K562 (cell line): ENCODE measurements around the gene ACOT13. TPM values are rescaled to one million over a fixed set of nuclear protein-coding genes. Genes with fewer than 3 reads are reported as not detected.

Experiments used
- ARNT ChIP-seq, 2 experiments: fragments of 450-650 bp; IDR thresholded peaks; 2 replicates each; pipeline ENCODE4 v1.6.1; 2016; ENCODE audit warnings: mild to moderate bottlenecking in 1 of 2
- ETV5 ChIP-seq: sonication (generic); formaldehyde crosslinking; IDR thresholded peaks from 2 replicates; pipeline ENCODE4 v1.4.0; 2020; ENCODE audit warnings: low read depth, mild to moderate bottlenecking, missing genetic modification reagents
- FOXM1 ChIP-seq, 2 experiments: fragments of 450-650 bp in 1 of 2; sonication (generic) in 1 of 2; formaldehyde crosslinking in 1 of 2; IDR thresholded peaks; 2 replicates each; pipeline versions ENCODE4 v1.6.1 to v1.9.0; 2017 to 2022; ENCODE audit warnings: low read depth in 2 of 2, mild to moderate bottlenecking in 2 of 2, missing genetic modification reagents in 1 of 2, moderate library complexity in 1 of 2
- HCFC1 ChIP-seq: IDR thresholded peaks from 2 replicates; pipeline ENCODE4 v1.6.1; 2012; ENCODE audit warnings: low read depth, low read length, improper control_type of control experiment
- JUN ChIP-seq, 2 experiments: sonication (generic) in 1 of 2; formaldehyde crosslinking in 1 of 2; IDR thresholded peaks; 2 replicates each; pipeline versions ENCODE4 v1.6.1 to v1.8.0; 2012 to 2022; ENCODE audit warnings: borderline replicate concordance in 2 of 2, mild to moderate bottlenecking in 2 of 2, improper control_type of control experiment in 1 of 2, low read depth in 1 of 2, low read length in 1 of 2, missing genetic modification reagents in 1 of 2
- NCOA6 ChIP-seq: fragments of 450-650 bp; IDR thresholded peaks from 2 replicates; pipeline ENCODE4 v1.6.1; 2017; ENCODE audit warnings: mild to moderate bottlenecking
- NR2C2 ChIP-seq, 2 experiments: fragments of 200-800 bp in 1 of 2; sonication (Bioruptor generic) in 1 of 2; sonication (generic) in 1 of 2; formaldehyde crosslinking in 1 of 2; IDR thresholded peaks; 2 replicates each; pipeline versions ENCODE4 v1.6.1 to v1.8.0; 2016 to 2022; ENCODE audit warnings: mild to moderate bottlenecking in 1 of 2, missing compliant biosample characterization in 1 of 2, missing genetic modification characterization in 1 of 2, missing genetic modification reagents in 1 of 2
- PTBP1 ChIP-seq: fragments of 200-400 bp; formaldehyde crosslinking; IDR thresholded peaks from 2 replicates; pipeline ENCODE4 v1.6.1; 2017; ENCODE audit warnings: low read depth, low read length
- TAF9B ChIP-seq: fragments of 450-650 bp; IDR thresholded peaks from 2 replicates; pipeline ENCODE4 v1.6.1; 2018; ENCODE audit warnings: mild to moderate bottlenecking; ENCODE audit not compliant: partially characterized antibody
- TFAP4 ChIP-seq: sonication (generic); formaldehyde crosslinking; IDR thresholded peaks from 2 replicates; pipeline ENCODE4 v1.8.0; 2022; ENCODE audit warnings: missing genetic modification reagents, mild to moderate bottlenecking, moderate library complexity, borderline replicate concordance
- USF2 ChIP-seq: sonication (generic); formaldehyde crosslinking; IDR thresholded peaks from 2 replicates; pipeline ENCODE4 v1.5.0; 2020; ENCODE audit warnings: missing genetic modification reagents
- ZFP91 ChIP-seq: sonication (generic); formaldehyde crosslinking; IDR thresholded peaks from 2 replicates; pipeline ENCODE4 v1.8.0; 2022; ENCODE audit warnings: mild to moderate bottlenecking, missing genetic modification reagents
- ZFPM2 ChIP-seq: fragments of 250-450 bp; sonication (Bioruptor Pico); IDR thresholded peaks from 2 replicates; pipeline ENCODE4 v1.5.1; 2022; ENCODE audit warnings: mild to moderate bottlenecking
- ZMIZ1 ChIP-seq, 2 experiments: fragments of 150-350 bp in 1 of 2; IDR thresholded peaks; 2 replicates each; pipeline ENCODE4 v1.6.1; 2012 to 2016; ENCODE audit warnings: low read depth in 2 of 2, low read length in 2 of 2, mild to moderate bottlenecking in 1 of 2, moderate library complexity in 1 of 2
- ZNF644 ChIP-seq: fragments of 200-800 bp; sonication (Bioruptor generic); IDR thresholded peaks from 2 replicates; pipeline ENCODE4 v1.6.1; 2016; ENCODE audit warnings: low read depth, missing genetic modification characterization, missing compliant biosample characterization
- polyA plus RNA-seq, 8 experiments: library from polyadenylated mRNA; depleted of rRNA in 4 of 8; stranded (reverse) in 5 of 8; unstranded in 3 of 8; fragments of >200 nt; fragmentation: Nextera tagmentation in 2 of 8; fragmentation: Illumina TruSeq in 1 of 8; extraction: Ambion mirVana in 2 of 8; extraction: Trizol in 1 of 8; gene quantifications; 2 replicates each; pipeline versions ENCODE4 v1.2.1 to v1.2.3, GENCODE V29; 2011 to 2014; ENCODE audit warnings: inconsistent platforms in 1 of 8, missing spikeins in 1 of 8
- total RNA-seq, 7 experiments: library from RNA; depleted of rRNA in 6 of 7; stranded (reverse); fragments of >200 nt in 6 of 7; fragmentation: Illumina TruSeq in 2 of 7; extraction: Trizol in 2 of 7; gene quantifications; 2 replicates each; pipeline versions ENCODE4 v1.2.1 to v1.2.3, GENCODE V29; 2011 to 2021; ENCODE audit warnings: low replicate concordance in 1 of 7

Gene ACOT13
- total and polyA plus RNA-seq, 9 of the 15 experiments (the other 6 are each of a cell fraction or from before 2014, with no cell fraction given): 14.1 to 129 (median 65.7) TPM

- peak in 1 of 2 experiments; percentile 62; a peak in 1 of 4 replicates for TF ChIP-seq ZMIZ1 (IDR thresholded peaks at IDR 0.05; ENCODE audit: low read depth in 2 of 2, low read length in 2 of 2)
- peak; percentile 73 for TF ChIP-seq ETV5
- TF ChIP-seq HCFC1: peak; percentile 83
- TF ChIP-seq ARNT (IDR thresholded peaks at IDR 0.05): peak in 1 of 2 experiments; percentile 47; a peak in 1 of 4 replicates
- TF ChIP-seq JUN (IDR thresholded peaks at IDR 0.05; ENCODE audit: borderline replicate concordance, low read depth, low read length): peak; percentile 62; the same call in 1 of the 2 replicates
- no peak for TF ChIP-seq JUN (CRISPR knock-in tag; IDR thresholded peaks at IDR 0.05; ENCODE audit: borderline replicate concordance)
- no peak for TF ChIP-seq NCOA6
- peak; percentile 79 for TF ChIP-seq TAF9B
- TF ChIP-seq ZNF644: peak; percentile 46; the same call in 1 of the 2 replicates
- peak; percentile 27; the same call in 1 of the 2 replicates for TF ChIP-seq ZFPM2 (CRISPR knock-in tag)
- TF ChIP-seq NR2C2 (CRISPR knock-in tag; IDR thresholded peaks at IDR 0.05): 0 out of 2 replicates have a peak, but pooled peaks have one; percentile 11
- TF ChIP-seq NR2C2 (tag; IDR thresholded peaks at IDR 0.05): peak; percentile 68; the same call in 1 of the 2 replicates
- peak; percentile 79 for TF ChIP-seq ZFP91 (CRISPR knock-in tag)
- peak; percentile 91; the same call in 1 of the 2 replicates for TF ChIP-seq TFAP4 (CRISPR knock-in tag)
- peak; percentile 65 for TF ChIP-seq FOXM1 (IDR thresholded peaks at IDR 0.05; ENCODE audit: low read depth)
- peak; percentile 84; the same call in 1 of the 2 replicates for TF ChIP-seq FOXM1 (CRISPR knock-in tag; IDR thresholded peaks at IDR 0.05; ENCODE audit: low read depth)
- TF ChIP-seq USF2 (CRISPR knock-in tag): no peak
- TF ChIP-seq PTBP1: no peak
These were observed at the start of gene ACOT13, which contains the start of gene TDP2 (continued) for GRCh38 chr6:24666641-24667377.
